GM12878 (cell line): ENCODE measurements around the gene YPEL2. TPM values are rescaled to one million over a fixed set of nuclear protein-coding genes. Genes with fewer than 3 reads are reported as not detected.

Experiments used
- BHLHE40 ChIP-seq, 2 experiments: fragments of 450-650 bp in 1 of 2; IDR thresholded peaks; 2 replicates each; pipeline ENCODE4 v1.6.1; 2011 to 2017; ENCODE audit warnings: low read depth in 2 of 2, borderline replicate concordance in 1 of 2, improper control_type of control experiment in 1 of 2, low read length in 1 of 2, mild to moderate bottlenecking in 1 of 2
- CBX5 ChIP-seq: sonication (generic); IDR thresholded peaks from 2 replicates; pipeline ENCODE4 v1.6.1; 2016; ENCODE audit warnings: low read depth, moderate library complexity, mild to moderate bottlenecking, inconsistent platforms
- CHD2 ChIP-seq: IDR thresholded peaks from 2 replicates; pipeline ENCODE4 v1.6.1; 2011; ENCODE audit warnings: low read depth, low read length, improper control_type of control experiment, borderline replicate concordance
- CTCF ChIP-seq, 3 experiments: IDR thresholded peaks in 2 of 3; conservative IDR thresholded peaks in 1 of 3; 2 replicates each; pipeline ENCODE4 v1.5.1; 2011; ENCODE audit warnings: low read depth in 3 of 3, low read length in 3 of 3, mild to moderate bottlenecking in 3 of 3, control low read depth in 2 of 3, moderate library complexity in 2 of 3, inconsistent platforms in 1 of 3, mixed read lengths in 1 of 3; ENCODE audit not compliant: control insufficient read depth in 2 of 3, insufficient read depth in 1 of 3; ENCODE audit errors: extremely low read depth in 1 of 3
- EZH2 ChIP-seq: IDR thresholded peaks from 2 replicates; pipeline ENCODE4 v1.6.1; 2012; ENCODE audit warnings: low read depth, mild to moderate bottlenecking, control low read depth, inconsistent platforms, low read length, borderline replicate concordance; ENCODE audit not compliant: control insufficient read depth
- KAT2A ChIP-seq: conservative IDR thresholded peaks from 2 replicates; pipeline ENCODE4 v1.6.1; 2011; ENCODE audit warnings: low read depth, low read length; ENCODE audit not compliant: control insufficient read depth
- MEF2B ChIP-seq: fragments of 450-650 bp; IDR thresholded peaks from 2 replicates; pipeline ENCODE4 v1.6.1; 2018; ENCODE audit warnings: mild to moderate bottlenecking, moderate library complexity; ENCODE audit not compliant: partially characterized antibody, poor library complexity, severe bottlenecking
- NFXL1 ChIP-seq: fragments of 450-650 bp; IDR thresholded peaks from 2 replicates; pipeline ENCODE4 v1.6.1; 2017; ENCODE audit warnings: antibody characterized with exemption, mild to moderate bottlenecking, borderline replicate concordance
- RELA ChIP-seq: fragments of 450-650 bp; IDR thresholded peaks from 2 replicates; pipeline ENCODE4 v1.8.0; 2014; ENCODE audit warnings: borderline replicate concordance; ENCODE audit not compliant: partially characterized antibody
- SMAD5 ChIP-seq: IDR thresholded peaks from 2 replicates; pipeline ENCODE4 v1.6.1; 2016; ENCODE audit warnings: antibody characterized with exemption, low read depth
- TCF3 ChIP-seq: IDR thresholded peaks from 2 replicates; pipeline ENCODE4 v1.6.1; 2012; ENCODE audit warnings: low read depth, mild to moderate bottlenecking, low read length, borderline replicate concordance; ENCODE audit not compliant: insufficient read depth
- TCF7 ChIP-seq: IDR thresholded peaks from 2 replicates; pipeline ENCODE4 v1.6.1; 2014; ENCODE audit warnings: antibody characterized with exemption, borderline replicate concordance
- USF2 ChIP-seq: IDR thresholded peaks from 2 replicates; pipeline ENCODE4 v1.6.1; 2011; ENCODE audit warnings: low read depth, low read length, improper control_type of control experiment, borderline replicate concordance
- ZNF207 ChIP-seq: fragments of 450-650 bp; IDR thresholded peaks from 2 replicates; pipeline ENCODE4 v1.6.1; 2014; ENCODE audit warnings: antibody characterized with exemption, mild to moderate bottlenecking, borderline replicate concordance
- ZNF24 ChIP-seq: fragments of 450-650 bp; IDR thresholded peaks from 2 replicates; pipeline ENCODE4 v1.6.1; 2017; ENCODE audit warnings: antibody characterized with exemption, mild to moderate bottlenecking
- polyA plus RNA-seq, 11 experiments: library from polyadenylated mRNA; depleted of rRNA in 4 of 11; unstranded in 6 of 11; stranded (reverse) in 5 of 11; fragments of >200 nt; fragmentation: Nextera tagmentation in 4 of 11; fragmentation: Illumina TruSeq in 1 of 11; extraction: Ambion mirVana in 4 of 11; extraction: Trizol in 1 of 11; gene quantifications; 1 replicate in 1 of 11; 2 replicates in 10 of 11; pipeline versions ENCODE4 v1.2.1 to v1.2.3, GENCODE V29; 2011 to 2016; ENCODE audit warnings: inconsistent platforms in 2 of 11, missing spikeins in 2 of 11, low read depth in 1 of 11
- total RNA-seq, 4 experiments: library from RNA; depleted of rRNA in 3 of 4; stranded (reverse); fragments of >200 nt in 3 of 4; fragmentation: Illumina TruSeq in 1 of 4; extraction: Trizol in 1 of 4; gene quantifications; 2 replicates each; pipeline versions ENCODE4 v1.2.1 to v1.2.3, GENCODE V29; 2013 to 2021
- TF ChIP-seq, protein P1 (sequence below): fragments of 450-650 bp; IDR thresholded peaks from 2 replicates; pipeline ENCODE4 v1.6.1; 2017; ENCODE audit warnings: mild to moderate bottlenecking, moderate library complexity
- TF ChIP-seq, protein P2 (sequence below): fragments of 150-350 bp; IDR thresholded peaks from 2 replicates; pipeline ENCODE4 v1.6.1; 2016; ENCODE audit warnings: low read depth, low read length

The YPEL2 gene
- total and polyA plus RNA-seq, 10 of the 15 experiments (the other 5 are each of a cell fraction or from before 2014, with no cell fraction given), result 0.11 to 8.1 (median 0.48) TPM

DNA sequence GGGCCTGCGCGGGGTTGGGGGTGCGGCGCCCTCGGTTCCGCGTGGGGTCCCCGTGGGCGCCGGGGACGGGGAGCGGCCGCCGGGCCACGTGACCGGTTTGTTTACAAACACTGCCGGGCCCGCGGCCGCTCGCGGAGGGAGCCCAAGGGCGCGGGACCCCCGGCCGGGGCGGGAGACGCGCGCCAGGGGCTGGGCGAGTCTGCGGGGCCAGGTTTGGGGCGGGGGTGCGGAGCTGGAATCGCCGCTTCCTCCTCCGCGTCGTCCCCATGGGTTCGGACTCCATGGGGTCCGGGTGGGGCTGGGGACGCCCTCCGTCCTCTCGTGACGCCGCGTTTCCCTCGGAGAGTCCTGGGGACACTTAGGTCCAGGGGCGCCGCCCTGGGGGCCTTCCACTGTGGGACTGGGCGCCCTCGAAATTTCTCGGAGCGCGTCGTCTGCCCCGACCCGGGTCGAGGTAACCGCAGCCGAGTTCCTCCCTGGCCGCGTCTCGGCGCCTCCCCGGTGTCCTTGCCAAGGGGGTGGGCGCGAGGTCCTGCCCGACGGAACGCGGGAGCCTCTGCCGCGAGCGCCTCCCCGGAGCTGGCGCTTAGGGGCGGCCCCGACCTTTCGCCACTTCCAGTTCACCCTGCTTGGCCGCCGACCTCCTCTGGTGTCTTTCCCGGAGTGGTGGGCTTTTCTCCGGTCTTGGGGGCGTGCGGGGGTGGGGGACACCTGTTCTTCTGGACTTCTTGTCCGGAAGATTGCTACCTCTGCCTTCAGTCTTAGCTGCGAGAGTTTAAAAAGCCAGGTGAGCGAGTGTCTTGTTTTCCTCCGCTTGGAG lies 684 bp downstream of the YPEL2 start (continued):
- TF ChIP-seq, protein P1, sequence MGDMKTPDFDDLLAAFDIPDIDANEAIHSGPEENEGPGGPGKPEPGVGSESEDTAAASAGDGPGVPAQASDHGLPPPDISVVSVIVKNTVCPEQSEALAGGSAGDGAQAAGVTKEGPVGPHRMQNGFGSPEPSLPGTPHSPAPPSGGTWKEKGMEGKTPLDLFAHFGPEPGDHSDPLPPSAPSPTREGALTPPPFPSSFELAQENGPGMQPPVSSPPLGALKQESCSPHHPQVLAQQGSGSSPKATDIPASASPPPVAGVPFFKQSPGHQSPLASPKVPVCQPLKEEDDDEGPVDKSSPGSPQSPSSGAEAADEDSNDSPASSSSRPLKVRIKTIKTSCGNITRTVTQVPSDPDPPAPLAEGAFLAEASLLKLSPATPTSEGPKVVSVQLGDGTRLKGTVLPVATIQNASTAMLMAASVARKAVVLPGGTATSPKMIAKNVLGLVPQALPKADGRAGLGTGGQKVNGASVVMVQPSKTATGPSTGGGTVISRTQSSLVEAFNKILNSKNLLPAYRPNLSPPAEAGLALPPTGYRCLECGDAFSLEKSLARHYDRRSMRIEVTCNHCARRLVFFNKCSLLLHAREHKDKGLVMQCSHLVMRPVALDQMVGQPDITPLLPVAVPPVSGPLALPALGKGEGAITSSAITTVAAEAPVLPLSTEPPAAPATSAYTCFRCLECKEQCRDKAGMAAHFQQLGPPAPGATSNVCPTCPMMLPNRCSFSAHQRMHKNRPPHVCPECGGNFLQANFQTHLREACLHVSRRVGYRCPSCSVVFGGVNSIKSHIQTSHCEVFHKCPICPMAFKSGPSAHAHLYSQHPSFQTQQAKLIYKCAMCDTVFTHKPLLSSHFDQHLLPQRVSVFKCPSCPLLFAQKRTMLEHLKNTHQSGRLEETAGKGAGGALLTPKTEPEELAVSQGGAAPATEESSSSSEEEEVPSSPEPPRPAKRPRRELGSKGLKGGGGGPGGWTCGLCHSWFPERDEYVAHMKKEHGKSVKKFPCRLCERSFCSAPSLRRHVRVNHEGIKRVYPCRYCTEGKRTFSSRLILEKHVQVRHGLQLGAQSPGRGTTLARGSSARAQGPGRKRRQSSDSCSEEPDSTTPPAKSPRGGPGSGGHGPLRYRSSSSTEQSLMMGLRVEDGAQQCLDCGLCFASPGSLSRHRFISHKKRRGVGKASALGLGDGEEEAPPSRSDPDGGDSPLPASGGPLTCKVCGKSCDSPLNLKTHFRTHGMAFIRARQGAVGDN, result 0 out of 2 replicates have a peak, but pooled peaks have one; percentile 28
- TF ChIP-seq ZNF207, result no peak
- TF ChIP-seq NFXL1, result no peak
- TF ChIP-seq, protein P2, sequence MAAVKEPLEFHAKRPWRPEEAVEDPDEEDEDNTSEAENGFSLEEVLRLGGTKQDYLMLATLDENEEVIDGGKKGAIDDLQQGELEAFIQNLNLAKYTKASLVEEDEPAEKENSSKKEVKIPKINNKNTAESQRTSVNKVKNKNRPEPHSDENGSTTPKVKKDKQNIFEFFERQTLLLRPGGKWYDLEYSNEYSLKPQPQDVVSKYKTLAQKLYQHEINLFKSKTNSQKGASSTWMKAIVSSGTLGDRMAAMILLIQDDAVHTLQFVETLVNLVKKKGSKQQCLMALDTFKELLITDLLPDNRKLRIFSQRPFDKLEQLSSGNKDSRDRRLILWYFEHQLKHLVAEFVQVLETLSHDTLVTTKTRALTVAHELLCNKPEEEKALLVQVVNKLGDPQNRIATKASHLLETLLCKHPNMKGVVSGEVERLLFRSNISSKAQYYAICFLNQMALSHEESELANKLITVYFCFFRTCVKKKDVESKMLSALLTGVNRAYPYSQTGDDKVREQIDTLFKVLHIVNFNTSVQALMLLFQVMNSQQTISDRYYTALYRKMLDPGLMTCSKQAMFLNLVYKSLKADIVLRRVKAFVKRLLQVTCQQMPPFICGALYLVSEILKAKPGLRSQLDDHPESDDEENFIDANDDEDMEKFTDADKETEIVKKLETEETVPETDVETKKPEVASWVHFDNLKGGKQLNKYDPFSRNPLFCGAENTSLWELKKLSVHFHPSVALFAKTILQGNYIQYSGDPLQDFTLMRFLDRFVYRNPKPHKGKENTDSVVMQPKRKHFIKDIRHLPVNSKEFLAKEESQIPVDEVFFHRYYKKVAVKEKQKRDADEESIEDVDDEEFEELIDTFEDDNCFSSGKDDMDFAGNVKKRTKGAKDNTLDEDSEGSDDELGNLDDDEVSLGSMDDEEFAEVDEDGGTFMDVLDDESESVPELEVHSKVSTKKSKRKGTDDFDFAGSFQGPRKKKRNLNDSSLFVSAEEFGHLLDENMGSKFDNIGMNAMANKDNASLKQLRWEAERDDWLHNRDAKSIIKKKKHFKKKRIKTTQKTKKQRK, result no peak
- no peak; the same call in 1 of the 2 replicates for TF ChIP-seq USF2
- no peak for TF ChIP-seq KAT2A
- no peak for TF ChIP-seq SMAD5
- TF ChIP-seq TCF7, result no peak
- peak in 1 of 2 experiments; percentile 51; a peak in 1 of 4 replicates for TF ChIP-seq BHLHE40 (IDR thresholded peaks at IDR 0.05; ENCODE audit: borderline replicate concordance in 1 of 2, low read depth in 2 of 2, low read length in 1 of 2)
- TF ChIP-seq ZNF24, result no peak
- TF ChIP-seq CBX5, result no peak
- no peak for TF ChIP-seq CHD2
- TF ChIP-seq MEF2B, result no peak
- no peak for TF ChIP-seq CTCF (IDR thresholded peaks at IDR 0.05 in 2 of 3, conservative IDR thresholded peaks at IDR 0.05 in 1 of 3; ENCODE audit: control insufficient read depth in 2 of 3, extremely low read depth in 1 of 3, insufficient read depth in 1 of 3, low read depth in 3 of 3, low read length in 3 of 3)
- no peak for TF ChIP-seq TCF3
- TF ChIP-seq EZH2, result no peak
- no peak for TF ChIP-seq RELA
